Fibroblast of pulmonary artery (primary cell): ENCODE results near the gene ADAR.

Experiments
- DNase-seq: peaks from one replicate; pipeline ENCODE4 v3.0.0-alpha.2; 2010; ENCODE audit warnings: low read depth
- H3K4me3 ChIP-seq: replicated peaks from 2 replicates; pipeline ENCODE4 v1.5.1; 2011; ENCODE audit warnings: low read depth, mild to moderate bottlenecking, control low read depth, low read length, moderate library complexity
- CTCF ChIP-seq: IDR thresholded peaks from 2 replicates; pipeline ENCODE4 v1.5.1; 2011; ENCODE audit warnings: mild to moderate bottlenecking, control low read depth, low read length, inconsistent platforms; ENCODE audit errors: missing control alignments

ADAR gene

GRCh38 chr1:154551474-154551873 lies 56.5 kb downstream of the ADAR start:
- DNase-seq: no peak
- no peak overlapping the region for H3K4me3 ChIP-seq
- TF ChIP-seq CTCF: no peak

GRCh38 chr1:154550657-154551056 lies 57.3 kb downstream of the ADAR start:
- H3K4me3 ChIP-seq: no peak overlapping the region
- TF ChIP-seq CTCF: no peak
- DNase-seq: no peak

GRCh38 chr1:154550070-154550469 lies 57.9 kb downstream of the ADAR start:
- no peak overlapping the region for H3K4me3 ChIP-seq
- no peak for TF ChIP-seq CTCF
- no peak for DNase-seq

GRCh38 chr1:154549202-154549770 lies 58.7 kb downstream of the ADAR start:
- no peak for TF ChIP-seq CTCF
- no peak overlapping the region for H3K4me3 ChIP-seq
- no peak for DNase-seq

GRCh38 chr1:154548028-154548427 lies 60.0 kb downstream of the ADAR start:
- H3K4me3 ChIP-seq: no peak overlapping the region
- no peak for TF ChIP-seq CTCF
- no peak for DNase-seq

GRCh38 chr1:154547105-154547732 lies 60.8 kb downstream of the ADAR start:
- H3K4me3 ChIP-seq: no peak overlapping the region
- TF ChIP-seq CTCF: no peak
- no peak for DNase-seq
